Prostate gland (tissue), 2 donors: ENCODE data around the gene TMEM140.

Experiments
- POLR2A ChIP-seq: fragments of 450-650 bp; IDR thresholded peaks from one replicate; pipeline ENCODE4 v1.6.1; 2016; ENCODE audit warnings: antibody characterized with exemption, mild to moderate bottlenecking
- POLR2AphosphoS5 ChIP-seq: sonication (generic); formaldehyde crosslinking; IDR thresholded peaks from one replicate; pipeline ENCODE4 v1.6.1; 2017; ENCODE audit warnings: antibody characterized with exemption
- TF ChIP-seq, protein P1 (sequence below), 4 experiments: fragments of 200-600 bp in 2 of 4; fragments of 450-650 bp in 2 of 4; sonication (generic) in 2 of 4; IDR thresholded peaks; 1 replicate in 3 of 4; 2 replicates in 1 of 4; pipeline ENCODE4 v1.5.1; 2016 to 2019; ENCODE audit warnings: antibody characterized with exemption in 4 of 4, mild to moderate bottlenecking in 2 of 4, moderate library complexity in 2 of 4

- TF ChIP-seq POLR2A: no peak
- TF ChIP-seq, protein P1, sequence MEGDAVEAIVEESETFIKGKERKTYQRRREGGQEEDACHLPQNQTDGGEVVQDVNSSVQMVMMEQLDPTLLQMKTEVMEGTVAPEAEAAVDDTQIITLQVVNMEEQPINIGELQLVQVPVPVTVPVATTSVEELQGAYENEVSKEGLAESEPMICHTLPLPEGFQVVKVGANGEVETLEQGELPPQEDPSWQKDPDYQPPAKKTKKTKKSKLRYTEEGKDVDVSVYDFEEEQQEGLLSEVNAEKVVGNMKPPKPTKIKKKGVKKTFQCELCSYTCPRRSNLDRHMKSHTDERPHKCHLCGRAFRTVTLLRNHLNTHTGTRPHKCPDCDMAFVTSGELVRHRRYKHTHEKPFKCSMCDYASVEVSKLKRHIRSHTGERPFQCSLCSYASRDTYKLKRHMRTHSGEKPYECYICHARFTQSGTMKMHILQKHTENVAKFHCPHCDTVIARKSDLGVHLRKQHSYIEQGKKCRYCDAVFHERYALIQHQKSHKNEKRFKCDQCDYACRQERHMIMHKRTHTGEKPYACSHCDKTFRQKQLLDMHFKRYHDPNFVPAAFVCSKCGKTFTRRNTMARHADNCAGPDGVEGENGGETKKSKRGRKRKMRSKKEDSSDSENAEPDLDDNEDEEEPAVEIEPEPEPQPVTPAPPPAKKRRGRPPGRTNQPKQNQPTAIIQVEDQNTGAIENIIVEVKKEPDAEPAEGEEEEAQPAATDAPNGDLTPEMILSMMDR (IDR thresholded peaks at IDR 0.05): no peak
- no peak for TF ChIP-seq POLR2AphosphoS5
These were observed 56.5 kb downstream of the TMEM140 start for GRCh38 chr7:135204341-135204749.
